ENCODE data around the gene PTGES2.

DNA sequence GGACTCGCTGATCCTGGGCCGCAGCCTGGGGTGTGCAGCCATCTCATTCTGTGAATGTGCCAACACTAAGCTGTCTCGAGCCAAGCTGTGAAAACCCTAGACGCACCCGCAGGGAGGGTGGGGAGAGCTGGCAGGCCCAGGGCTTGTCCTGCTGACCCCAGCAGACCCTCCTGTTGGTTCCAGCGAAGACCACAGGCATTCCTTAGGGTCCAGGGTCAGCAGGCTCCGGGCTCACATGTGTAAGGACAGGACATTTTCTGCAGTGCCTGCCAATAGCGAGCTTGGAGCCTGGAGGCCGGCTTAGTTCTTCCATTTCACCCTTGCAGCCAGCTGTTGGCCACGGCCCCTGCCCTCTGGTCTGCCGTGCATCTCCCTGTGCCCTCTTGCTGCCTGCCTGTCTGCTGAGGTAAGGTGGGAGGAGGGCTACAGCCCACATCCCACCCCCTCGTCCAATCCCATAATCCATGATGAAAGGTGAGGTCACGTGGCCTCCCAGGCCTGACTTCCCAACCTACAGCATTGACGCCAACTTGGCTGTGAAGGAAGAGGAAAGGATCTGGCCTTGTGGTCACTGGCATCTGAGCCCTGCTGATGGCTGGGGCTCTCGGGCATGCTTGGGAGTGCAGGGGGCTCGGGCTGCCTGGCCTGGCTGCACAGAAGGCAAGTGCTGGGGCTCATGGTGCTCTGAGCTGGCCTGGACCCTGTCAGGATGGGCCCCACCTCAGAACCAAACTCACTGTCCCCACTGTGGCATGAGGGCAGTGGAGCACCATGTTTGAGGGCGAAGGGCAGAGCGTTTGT lies 19.9 kb downstream of the PTGES2 start:
- TF ChIP-seq, protein P1, sequence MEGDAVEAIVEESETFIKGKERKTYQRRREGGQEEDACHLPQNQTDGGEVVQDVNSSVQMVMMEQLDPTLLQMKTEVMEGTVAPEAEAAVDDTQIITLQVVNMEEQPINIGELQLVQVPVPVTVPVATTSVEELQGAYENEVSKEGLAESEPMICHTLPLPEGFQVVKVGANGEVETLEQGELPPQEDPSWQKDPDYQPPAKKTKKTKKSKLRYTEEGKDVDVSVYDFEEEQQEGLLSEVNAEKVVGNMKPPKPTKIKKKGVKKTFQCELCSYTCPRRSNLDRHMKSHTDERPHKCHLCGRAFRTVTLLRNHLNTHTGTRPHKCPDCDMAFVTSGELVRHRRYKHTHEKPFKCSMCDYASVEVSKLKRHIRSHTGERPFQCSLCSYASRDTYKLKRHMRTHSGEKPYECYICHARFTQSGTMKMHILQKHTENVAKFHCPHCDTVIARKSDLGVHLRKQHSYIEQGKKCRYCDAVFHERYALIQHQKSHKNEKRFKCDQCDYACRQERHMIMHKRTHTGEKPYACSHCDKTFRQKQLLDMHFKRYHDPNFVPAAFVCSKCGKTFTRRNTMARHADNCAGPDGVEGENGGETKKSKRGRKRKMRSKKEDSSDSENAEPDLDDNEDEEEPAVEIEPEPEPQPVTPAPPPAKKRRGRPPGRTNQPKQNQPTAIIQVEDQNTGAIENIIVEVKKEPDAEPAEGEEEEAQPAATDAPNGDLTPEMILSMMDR (conservative IDR thresholded peaks at IDR 0.05) = no peak
- no peak for TF ChIP-seq ZFX (IDR thresholded peaks at IDR 0.05)
